GM12878 (cell line): ENCODE results near the gene KCNK1.

ENCODE experiments used
- CHD1 ChIP-seq: IDR thresholded peaks from 2 replicates; pipeline ENCODE4 v1.6.1; 2012; ENCODE audit warnings: low read depth, low read length, improper control_type of control experiment
- HDGF ChIP-seq: fragments of 450-650 bp; IDR thresholded peaks from 2 replicates; pipeline ENCODE4 v1.6.1; 2016; ENCODE audit warnings: antibody characterized with exemption
- NFYB ChIP-seq: IDR thresholded peaks from 2 replicates; pipeline ENCODE4 v1.6.1; 2011; ENCODE audit warnings: low read depth, mild to moderate bottlenecking, low read length, improper control_type of control experiment, moderate library complexity; ENCODE audit not compliant: insufficient read depth
- POLR2A ChIP-seq: IDR thresholded peaks from 2 replicates; pipeline ENCODE4 v1.6.1; 2011; ENCODE audit warnings: low read depth, mild to moderate bottlenecking, low read length
- POLR2AphosphoS2 ChIP-seq: IDR thresholded peaks from 2 replicates; pipeline ENCODE4 v1.6.1; 2011; ENCODE audit warnings: low read depth, mild to moderate bottlenecking, low read length, improper control_type of control experiment, moderate library complexity
- POLR2AphosphoS5 ChIP-seq: IDR thresholded peaks from 2 replicates; pipeline ENCODE4 v1.6.1; 2011; ENCODE audit warnings: mild to moderate bottlenecking, low read length, inconsistent platforms
- RAD51 ChIP-seq: fragments of 450-650 bp; IDR thresholded peaks from 2 replicates; pipeline ENCODE4 v1.6.1; 2016; ENCODE audit warnings: moderate library complexity, mild to moderate bottlenecking, inconsistent platforms
- SUPT20H ChIP-seq: IDR thresholded peaks from 2 replicates; pipeline ENCODE4 v1.6.1; 2011; ENCODE audit warnings: low read depth, mild to moderate bottlenecking, low read length, moderate library complexity, borderline replicate concordance; ENCODE audit not compliant: control insufficient read depth
- SUZ12 ChIP-seq: fragments of 200-600 bp; sonication (generic); IDR thresholded peaks from one replicate; pipeline ENCODE4 v1.6.1; 2018; ENCODE audit warnings: antibody characterized with exemption, mild to moderate bottlenecking; ENCODE audit not compliant: unreplicated experiment
- YY1 ChIP-seq: IDR thresholded peaks from 2 replicates; pipeline ENCODE4 v1.6.1; 2011; ENCODE audit warnings: low read depth, mild to moderate bottlenecking, low read length
- TF ChIP-seq, protein P1 (sequence below), 3 experiments: IDR thresholded peaks in 2 of 3; conservative IDR thresholded peaks in 1 of 3; 2 replicates each; pipeline ENCODE4 v1.5.1; 2011; ENCODE audit warnings: low read depth in 3 of 3, low read length in 3 of 3, mild to moderate bottlenecking in 3 of 3, control low read depth in 2 of 3, moderate library complexity in 2 of 3, inconsistent platforms in 1 of 3, mixed read lengths in 1 of 3; ENCODE audit not compliant: control insufficient read depth in 2 of 3, insufficient read depth in 1 of 3; ENCODE audit errors: extremely low read depth in 1 of 3
- TF ChIP-seq, protein P2 (sequence below): IDR thresholded peaks from 2 replicates; pipeline ENCODE4 v1.6.1; 2012; ENCODE audit warnings: low read depth, low read length, improper control_type of control experiment

DNA sequence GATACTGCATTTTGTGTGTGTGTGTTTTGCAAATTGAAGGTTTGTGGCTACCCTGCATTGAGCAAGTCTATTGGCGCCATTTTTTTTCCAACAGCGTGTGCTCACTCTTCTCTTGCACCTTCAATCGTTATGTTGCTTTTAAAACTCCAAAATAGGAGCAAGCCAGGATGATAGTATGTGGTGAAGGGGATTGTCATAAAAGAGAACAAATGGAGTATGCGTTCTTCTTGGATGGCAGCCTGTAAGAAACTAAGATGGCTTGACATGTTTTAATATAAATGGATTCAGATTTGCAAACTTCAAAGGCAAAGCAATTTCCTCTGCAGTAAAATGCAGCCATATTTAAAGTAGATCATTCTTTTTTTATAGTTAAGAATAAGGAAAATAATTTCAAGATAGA lies 43.2 kb upstream of the KCNK1 start:
- no peak for TF ChIP-seq POLR2A
- no peak for TF ChIP-seq SUZ12
- TF ChIP-seq SUPT20H = no peak
- no peak for TF ChIP-seq CHD1
- no peak for TF ChIP-seq POLR2AphosphoS5
- TF ChIP-seq NFYB = no peak
- TF ChIP-seq, protein P1, sequence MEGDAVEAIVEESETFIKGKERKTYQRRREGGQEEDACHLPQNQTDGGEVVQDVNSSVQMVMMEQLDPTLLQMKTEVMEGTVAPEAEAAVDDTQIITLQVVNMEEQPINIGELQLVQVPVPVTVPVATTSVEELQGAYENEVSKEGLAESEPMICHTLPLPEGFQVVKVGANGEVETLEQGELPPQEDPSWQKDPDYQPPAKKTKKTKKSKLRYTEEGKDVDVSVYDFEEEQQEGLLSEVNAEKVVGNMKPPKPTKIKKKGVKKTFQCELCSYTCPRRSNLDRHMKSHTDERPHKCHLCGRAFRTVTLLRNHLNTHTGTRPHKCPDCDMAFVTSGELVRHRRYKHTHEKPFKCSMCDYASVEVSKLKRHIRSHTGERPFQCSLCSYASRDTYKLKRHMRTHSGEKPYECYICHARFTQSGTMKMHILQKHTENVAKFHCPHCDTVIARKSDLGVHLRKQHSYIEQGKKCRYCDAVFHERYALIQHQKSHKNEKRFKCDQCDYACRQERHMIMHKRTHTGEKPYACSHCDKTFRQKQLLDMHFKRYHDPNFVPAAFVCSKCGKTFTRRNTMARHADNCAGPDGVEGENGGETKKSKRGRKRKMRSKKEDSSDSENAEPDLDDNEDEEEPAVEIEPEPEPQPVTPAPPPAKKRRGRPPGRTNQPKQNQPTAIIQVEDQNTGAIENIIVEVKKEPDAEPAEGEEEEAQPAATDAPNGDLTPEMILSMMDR (IDR thresholded peaks at IDR 0.05 in 2 of 3, conservative IDR thresholded peaks at IDR 0.05 in 1 of 3; ENCODE audit: control insufficient read depth in 2 of 3, extremely low read depth in 1 of 3, insufficient read depth in 1 of 3, low read depth in 3 of 3, low read length in 3 of 3) = no peak
- no peak for TF ChIP-seq YY1
- no peak for TF ChIP-seq POLR2AphosphoS2
- no peak for TF ChIP-seq HDGF
- TF ChIP-seq RAD51 = no peak
- TF ChIP-seq, protein P2, sequence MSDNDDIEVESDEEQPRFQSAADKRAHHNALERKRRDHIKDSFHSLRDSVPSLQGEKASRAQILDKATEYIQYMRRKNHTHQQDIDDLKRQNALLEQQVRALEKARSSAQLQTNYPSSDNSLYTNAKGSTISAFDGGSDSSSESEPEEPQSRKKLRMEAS = no peak
